ENCODE data around the gene C22orf31.
"Not testable (repeated sequence)": the region's sequence is repeated elsewhere in the genome, so short reads cannot be mapped to it uniquely, and the experiment has no call there.

The C22orf31 gene

DNA sequence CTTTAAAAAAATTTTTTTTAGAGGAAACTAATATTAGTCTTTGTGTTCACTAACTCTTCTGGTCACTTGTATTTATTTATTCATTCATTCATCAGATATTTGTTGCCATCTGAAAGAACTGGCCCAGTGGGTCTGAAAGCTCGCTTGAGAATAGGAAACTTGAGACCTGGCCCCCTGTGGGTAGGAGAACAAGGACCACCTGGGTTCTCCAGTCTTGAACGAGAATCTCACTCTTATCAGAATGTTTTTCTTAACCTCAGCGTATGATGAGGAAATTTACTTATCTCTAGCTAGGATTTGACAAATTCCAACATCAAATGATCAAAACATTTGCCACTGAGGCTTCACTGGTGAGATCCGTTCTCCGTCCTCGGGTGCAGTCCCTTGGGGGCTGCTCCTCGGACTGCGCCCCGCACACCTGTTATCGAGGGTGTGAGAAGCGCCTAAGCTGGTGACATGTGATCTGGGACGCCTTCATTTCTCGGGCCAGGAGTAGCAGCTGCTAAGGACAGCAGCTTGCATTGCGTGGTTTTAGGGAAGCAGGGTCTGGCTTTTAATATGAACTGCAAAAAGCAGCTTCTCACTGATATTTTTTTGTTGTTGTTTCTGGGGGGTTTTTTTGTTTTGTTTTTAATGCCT lies 6.3 kb downstream of the C22orf31 start:
- DNase-seq (ENCODE audit: low read depth in 2 of 2): no peak

DNA sequence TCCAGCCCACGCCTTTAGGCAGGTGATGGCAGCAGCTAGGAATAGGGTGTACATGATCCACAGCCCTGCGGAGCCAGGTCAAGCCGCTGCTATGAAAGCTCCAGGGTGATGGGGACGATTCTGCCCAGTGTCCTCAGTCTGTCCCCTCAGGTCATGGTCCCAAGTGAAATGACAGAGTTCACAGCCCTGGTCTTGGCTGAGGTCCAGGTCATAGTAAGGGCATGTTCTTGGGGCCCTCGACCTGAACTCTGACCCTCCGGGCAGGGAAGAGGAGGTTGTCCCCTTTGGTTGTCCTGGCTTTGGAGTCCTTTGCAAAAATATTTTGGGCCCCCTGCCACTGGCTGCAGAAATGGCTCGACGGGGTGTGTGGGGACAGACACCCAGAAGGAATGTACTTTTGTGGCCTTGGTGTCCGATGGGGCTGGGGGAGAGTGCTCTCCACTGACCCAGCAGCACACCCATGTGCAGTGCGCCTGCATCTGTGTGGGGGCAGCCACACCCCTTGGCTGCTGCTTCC lies 7.3 kb downstream of the C22orf31 start:
- DNase-seq (ENCODE audit: low read depth in 2 of 2): no peak

DNA sequence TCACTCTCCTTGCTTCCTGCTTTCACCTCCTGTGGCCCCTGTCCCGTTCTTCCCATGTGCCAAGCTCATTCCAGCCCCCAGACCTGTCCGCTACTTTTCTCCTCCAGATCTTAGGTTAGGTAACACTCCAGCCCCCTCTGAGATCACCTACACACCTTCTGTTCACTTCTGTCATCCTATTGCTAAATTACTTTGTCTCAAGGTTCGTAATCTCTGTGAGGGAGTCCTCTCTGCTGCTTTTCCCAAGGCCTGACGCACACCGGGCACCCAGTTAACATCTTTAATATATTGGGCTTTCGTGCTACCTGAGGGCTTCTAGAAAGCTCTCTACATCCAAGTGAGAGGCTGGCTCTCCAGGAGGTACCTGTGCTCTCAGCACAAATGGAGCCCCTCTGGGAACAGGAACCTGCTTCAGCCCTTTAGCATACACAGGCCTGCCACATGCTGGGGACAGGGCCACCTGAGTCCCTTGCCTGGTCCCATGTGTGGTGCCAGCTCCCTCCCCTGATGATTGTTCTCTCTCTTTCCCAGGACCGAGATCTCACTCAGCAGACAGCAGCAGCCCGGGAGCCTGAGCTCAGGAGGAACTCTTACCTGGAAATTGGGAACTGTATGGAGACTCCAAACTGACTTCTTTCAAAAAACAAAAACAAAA lies 8.5 kb downstream of the C22orf31 start:
- DNase-seq (ENCODE audit: low read depth in 2 of 2): no peak

DNA sequence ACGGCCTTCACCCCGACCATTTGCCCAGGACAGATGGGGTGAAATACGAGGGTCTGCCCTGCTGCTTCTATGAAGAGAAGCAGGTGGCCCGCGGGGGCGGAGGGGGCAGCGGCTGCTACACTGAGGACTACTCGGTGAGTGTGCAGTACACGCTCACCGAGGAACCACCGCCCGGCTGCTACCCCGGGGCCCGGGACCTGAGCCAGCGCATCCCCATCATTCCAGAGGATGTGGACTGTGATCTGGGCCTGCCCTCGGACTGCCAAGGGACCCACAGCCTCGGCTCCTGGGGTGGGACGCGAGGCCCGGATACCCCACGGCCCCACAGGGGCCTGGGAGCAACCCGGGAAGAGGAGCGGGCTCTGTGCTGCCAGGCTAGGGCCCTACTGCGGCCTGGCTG lies 11.2 kb downstream of the C22orf31 start:
- no peak for DNase-seq (ENCODE audit: low read depth in 2 of 2)

DNA sequence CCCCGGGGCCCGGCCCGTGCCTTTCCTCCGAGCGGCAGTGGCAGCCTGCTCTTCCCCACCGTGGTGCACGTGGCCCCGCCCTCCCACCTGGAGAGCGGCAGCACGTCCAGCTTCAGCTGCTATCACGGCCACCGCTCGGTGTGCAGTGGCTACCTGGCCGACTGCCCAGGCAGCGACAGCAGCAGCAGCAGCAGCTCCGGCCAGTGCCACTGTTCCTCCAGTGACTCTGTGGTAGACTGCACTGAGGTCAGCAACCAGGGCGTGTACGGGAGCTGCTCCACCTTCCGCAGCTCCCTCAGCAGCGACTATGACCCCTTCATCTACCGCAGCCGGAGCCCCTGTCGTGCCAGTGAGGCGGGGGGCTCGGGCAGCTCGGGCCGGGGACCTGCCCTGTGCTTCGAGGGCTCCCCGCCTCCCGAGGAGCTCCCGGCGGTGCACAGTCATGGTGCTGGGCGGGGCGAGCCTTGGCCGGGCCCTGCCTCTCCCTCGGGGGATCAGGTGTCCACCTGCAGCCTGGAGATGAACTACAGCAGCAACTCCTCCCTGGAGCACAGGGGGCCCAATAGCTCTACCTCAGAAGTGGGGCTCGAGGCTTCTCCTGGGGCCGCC lies 11.9 kb downstream of the C22orf31 start:
- DNase-seq (ENCODE audit: low read depth in 2 of 2): no peak

DNA sequence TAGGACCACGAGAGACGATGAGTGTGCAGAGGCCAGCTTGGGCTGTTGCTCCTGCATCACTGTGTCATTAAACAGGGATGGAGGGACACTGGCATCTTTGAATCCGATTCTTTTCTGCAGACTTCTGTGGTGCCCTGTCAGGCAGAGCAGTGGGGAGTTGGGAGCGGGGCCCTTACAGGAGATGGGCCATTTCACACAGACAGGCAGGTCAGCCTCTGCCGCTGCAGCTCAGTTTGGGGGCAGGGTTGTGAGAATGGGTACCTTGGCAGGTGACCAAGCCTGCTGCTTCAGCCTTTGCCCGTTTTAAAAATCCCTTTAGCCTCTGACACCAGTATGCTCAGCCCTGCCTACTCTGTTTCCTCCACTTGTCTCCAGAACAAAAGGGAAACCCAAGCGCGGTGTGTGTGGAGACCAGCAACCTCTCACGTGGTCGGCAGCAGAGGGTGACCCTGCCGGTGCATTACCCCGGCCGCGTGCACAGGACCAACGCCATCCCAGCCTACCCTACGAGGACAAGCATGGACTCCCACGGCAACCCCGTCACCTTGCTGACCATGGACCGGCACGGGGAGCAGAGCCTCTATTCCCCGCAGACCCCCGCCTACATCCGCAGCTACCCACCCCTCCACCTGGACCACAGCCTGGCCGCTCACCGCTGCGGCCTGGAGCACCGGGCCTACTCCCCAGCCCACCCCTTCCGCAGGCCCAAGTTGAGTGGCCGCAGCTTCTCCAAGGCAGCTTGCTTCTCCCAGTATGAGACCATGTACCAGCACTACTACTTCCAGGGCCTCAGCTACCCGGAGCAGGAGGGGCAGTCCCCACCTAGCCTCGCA lies 12.6 kb downstream of the C22orf31 start:
- DNase-seq (ENCODE audit: low read depth in 2 of 2): no peak

DNA sequence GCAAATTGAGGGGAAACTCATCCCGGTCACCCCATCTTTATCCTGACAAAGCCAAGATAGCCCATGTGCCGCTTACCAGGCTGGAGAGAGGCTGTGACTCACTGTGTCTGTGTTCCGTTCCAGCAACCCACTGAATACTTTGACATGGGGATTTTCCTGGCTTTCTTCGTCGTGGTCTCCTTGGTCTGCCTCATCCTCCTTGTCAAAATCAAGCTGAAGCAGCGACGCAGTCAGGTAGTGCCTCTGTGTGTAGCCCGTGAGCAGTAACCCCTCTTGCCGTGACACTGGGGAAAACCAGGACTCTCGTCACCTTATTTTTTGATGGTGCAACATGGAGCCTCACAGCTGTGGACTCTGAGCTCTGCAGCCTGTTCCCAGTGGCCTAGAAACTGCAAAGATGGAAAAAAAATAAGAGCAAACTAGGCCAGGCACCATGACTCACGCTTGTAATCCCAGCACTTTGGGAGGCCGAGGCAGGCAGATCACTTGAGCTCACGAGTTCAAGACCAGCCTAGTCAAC lies 16.9 kb downstream of the C22orf31 start:
- no peak for DNase-seq (ENCODE audit: low read depth in 2 of 2)

DNA sequence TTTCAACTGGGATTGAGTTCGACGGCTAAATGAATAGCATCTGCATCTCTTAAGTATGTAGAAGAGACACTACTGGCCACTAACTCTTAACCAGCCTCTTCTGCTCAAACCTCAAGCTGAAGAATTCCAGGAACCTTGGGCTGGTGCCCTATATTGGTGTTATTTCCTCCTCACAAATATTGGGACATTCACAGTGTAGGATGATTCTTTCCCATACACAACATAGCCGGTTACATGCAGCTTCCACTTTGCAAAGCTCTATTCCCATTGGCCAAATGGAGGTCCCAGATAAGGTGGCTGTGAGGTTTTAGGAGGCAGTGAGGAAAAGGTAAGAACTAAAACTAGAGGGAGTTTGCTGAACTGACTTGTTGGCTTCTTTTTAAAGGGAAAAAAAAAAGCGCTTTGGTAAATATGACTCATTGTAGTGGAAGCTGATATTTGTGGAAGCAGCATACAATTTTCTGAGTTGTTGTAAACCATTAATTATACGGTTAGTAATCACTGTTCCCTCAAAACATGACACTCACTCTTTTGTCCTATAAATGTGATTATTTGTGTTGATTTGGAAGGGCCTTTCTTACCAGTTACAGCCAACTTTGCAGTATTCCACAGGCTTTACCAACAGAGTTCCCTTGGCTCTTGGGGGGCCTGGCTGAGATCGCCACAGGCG lies 17.6 kb downstream of the C22orf31 start:
- no peak for DNase-seq (ENCODE audit: low read depth in 2 of 2)

DNA sequence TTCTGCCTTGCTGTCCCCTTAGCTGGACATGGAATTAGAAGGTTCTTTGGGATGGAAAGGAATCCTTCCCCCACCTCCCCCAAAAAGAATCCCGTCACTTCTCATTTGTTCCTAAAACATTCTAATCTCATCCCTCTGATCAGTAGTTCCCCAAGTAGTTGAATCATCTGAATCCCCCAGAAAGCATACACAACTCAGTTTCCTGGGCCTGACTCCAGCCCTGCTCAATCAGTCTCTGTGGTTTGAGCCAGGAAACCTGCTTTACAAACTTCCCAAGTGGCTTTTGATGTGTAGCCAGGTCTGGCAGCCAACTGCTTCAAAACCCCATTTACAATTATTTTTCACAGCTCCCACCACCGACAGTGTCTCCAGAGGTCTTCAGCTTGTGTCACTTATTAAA lies 20.2 kb downstream of the C22orf31 start:
- DNase-seq (ENCODE audit: low read depth in 2 of 2): no peak

DNA sequence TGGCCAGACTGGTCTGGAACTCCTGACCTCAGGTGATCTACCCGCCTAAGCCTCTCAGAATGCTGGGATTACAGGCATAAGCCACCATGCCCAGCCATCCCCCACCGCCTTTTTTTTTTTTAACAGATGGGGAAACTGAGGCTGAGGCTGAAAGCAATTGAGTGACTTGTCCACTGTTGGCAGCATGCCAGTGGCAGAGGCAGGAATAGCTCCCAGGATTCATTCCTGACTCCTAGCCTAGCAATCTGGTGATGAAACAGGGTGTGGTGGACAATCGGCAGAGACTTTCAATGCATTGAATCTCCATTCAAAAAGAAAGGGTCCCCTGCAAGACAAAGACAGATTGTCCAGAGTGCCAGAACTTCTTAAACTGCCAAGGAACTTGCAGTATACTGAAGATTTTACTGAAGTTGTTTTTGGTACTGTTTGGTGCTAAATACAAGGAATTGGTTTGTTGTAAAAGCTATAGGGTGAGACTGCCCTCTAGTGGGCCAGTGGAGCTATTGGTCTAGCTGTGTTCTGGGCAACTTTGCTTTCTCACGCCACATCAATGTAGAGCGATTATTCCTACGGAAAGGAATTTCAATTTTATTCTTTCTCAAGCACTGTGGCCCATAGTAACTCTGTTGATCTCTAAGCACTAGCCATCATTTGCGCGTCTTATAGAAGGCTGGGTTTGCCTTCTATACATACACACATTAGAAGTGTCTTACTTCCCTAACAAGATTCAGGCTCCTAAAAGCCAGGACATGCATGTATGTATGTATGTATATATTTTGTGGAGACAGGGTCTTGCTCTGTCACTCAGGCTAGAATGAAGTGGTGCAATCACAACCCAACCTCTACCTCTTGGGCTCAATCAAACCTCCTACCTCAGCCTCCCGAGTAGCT lies 21.0 kb downstream of the C22orf31 start:
- peak; percentile 43 to 46 for DNase-seq (ENCODE audit: low read depth in 2 of 2)

DNA sequence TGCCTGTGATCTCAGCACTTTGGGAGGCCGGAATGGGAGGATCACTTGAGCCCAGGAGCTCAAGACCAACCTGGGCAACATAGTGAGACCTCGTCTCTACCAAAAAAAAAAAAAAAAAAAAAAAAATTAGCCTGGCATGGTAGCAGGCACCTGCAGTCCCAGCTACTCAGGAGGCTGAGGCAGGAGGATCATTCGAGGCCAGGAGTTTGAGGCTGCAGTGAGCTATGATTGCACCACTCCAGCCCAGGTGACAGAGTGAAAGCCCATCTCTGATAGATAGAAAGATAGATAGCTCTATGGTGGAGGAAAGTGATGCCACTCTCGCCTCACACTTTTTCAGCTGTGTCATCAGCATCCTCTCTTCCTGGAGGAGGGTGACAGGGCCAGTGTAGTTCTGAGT lies 21.9 kb downstream of the C22orf31 start:
- not testable (repeated sequence) for DNase-seq (ENCODE audit: low read depth in 2 of 2)

DNA sequence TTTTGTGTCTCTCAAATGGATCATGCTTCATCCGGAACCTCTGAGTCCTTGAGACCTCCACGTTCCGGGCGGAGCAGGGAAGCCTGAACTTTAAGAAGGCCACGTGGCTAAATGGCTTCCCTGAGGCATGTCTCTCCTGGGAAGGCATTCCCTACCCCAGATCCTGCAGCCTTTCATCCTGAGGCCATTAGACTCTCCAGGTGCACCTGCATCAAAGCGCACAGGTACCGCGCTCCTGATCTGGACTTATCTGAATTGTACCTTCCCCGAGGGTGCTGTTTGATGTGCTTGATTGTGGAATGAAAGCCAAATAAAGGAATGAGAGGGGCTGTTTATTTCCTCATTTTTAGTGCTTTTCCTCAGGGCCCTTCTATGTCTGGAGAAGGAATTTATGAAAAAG lies 22.5 kb downstream of the C22orf31 start:
- DNase-seq (ENCODE audit: low read depth in 2 of 2): no peak

DNA sequence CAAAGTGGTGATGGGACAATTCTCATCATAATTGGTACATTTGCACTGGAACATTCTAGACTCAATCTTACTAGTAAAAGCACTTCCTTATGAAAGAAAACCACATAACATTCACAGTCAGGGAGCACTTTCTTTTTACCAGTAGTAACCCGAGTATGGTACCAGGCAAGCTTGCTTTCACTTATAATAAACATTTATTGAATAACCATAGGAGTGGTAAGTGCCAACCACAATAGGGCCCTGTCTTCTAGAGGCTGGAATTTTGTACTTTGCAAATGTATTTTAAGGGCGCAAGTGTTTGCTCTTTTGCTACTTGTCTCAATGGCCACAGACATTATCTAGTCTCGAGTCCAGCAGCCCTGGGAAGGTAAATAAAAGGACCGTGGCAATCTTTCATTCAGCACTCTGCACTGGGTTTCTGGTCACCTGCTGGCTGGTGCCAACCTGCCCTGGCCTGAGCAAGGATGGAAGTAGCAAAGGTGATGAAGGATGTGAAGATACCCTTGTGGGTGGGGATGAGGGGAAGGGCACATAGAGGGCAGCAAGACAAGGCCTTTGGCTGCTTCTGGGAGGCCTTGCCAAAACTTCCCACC lies 24.2 kb downstream of the C22orf31 start:
- no peak for DNase-seq (ENCODE audit: low read depth in 2 of 2)

DNA sequence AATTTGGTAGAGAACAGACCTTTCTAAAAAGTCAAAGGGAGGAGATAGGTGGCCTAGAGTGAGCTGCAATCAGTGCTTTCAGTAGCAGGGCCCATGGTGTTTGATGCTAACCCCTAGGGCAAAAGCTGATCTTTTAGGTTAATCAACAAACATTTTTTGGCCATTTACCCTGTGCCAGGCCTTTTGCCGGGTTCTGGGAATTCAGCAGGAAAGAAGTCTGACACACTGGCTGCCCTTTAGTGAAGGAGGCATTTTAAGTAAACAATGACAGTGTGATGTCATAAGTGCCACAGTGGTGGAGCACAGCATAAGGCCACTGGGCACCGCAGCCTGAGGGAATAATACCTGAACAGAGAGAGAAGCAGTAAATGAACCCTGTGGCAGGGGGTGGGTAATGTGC lies 29.0 kb downstream of the C22orf31 start:
- no peak for DNase-seq (ENCODE audit: low read depth in 2 of 2)

DNA sequence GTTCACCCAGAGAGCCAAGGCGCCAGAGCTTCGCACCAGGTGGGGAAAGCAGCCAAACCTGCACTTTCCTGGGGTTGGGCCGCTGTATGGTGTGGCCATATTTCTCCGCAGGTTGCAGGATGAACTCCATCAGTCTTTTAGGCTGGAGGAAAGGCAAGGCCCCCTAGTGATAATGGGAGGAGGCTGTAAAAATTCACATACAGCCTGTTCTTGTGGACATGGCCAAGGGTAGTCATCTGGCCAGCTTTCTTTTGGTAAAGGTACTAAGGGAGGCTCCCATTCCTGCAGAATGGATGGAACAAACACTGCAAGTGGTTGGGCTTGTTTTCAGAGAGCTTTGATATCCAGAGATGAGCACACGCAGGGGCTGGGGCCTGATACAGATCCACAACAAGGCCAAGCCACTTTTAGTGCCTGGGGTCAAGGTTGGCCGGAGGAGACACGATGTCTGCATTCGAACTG lies 29.6 kb downstream of the C22orf31 start:
- no peak for DNase-seq (ENCODE audit: low read depth in 2 of 2)

DNA sequence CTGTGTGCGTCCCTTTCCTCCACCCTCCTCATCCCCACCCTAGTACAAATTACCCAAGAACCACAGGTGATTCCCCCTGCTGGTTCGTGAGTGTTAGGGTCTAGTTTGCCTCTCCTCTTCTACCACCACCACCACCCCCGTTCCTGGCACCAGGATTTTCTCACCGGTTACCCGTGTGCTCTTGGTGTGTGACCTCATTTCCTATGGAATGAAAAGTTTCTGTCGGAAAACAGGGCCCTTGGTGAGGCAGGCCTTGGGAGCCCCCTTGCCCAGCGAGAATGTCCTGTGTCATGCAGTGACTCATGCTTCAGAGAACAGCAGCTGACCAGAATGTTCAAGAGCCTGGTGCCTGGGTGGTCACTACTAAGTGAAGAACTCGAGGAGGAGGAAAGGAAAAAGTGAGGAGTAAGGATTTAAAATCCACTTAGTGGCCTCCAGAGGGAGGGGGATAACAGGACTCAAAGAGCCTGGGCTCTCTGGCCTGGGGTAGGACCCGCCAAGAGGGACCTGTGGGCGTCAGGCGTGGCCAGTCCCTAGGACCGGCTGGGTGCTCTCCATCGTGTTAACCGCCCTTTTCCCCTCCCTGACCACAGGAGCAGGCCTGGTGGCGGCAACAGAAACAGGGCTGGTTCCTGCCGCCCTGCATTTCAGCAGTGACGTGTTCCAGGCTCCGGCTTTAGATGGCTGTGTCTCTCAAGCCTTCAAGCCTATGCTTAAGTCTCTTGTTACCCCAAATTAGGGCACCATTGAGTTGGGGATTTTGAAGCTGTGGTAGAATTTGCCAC lies 30.2 kb downstream of the C22orf31 start:
- no peak for DNase-seq (ENCODE audit: low read depth in 2 of 2)

DNA sequence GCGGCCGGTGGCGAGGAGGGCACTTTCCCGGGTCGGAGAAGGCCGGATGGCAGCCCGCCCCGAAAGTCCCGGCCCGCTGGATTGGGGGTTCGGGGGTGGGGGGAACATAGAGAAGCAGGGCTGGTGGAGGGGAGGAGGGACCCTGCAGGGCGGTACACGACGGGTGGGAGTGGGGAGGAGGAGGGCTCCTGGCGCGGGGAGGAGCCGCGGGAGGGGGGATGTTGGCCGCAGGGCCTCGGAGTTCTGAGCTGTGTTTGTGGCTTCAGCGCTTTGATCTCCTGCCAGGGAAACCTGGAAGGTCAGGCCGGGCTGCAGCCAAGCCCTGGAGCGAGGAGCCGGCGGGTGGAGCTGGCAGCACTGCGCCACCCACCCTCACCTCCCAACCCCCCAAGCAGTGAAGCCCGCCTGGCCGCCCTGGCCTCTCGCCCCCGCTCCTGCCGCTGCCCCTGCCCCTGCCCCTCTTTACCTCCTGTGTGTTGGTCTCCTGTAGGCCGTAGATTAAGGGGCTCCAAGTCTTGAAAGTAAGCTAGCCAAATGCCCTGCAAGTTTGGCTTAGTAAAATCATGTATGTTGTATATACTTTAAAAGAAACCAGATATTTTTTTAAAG lies 30.9 kb downstream of the C22orf31 start:
- no peak for DNase-seq (ENCODE audit: low read depth in 2 of 2)

DNA sequence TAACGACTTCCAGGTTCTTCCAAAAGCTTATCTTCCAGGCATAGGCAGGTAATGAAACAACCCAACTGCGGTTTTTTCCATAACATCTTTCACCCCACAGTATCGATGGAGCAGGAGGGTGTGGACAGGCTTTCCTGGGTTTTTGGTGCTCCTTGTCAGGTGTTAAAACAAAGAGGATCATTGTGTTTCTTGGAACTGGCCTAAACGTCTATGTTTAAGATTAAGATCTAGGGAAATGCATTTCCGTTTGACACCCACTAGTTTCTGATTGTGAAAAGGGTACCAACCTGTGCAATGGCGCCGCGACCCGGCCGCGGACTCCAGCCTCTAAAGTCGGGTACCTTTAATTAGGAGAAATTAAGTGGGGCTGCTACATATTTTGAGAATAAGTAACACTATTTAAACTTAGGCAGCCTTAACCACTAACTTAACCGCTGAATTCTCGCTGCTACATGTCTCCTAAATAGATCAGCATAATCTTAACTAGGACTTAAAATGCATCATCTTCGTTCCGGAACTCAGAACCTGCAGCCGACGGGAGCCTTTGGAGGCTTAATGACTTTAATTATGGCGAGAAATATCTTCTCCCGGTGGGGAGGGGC lies 31.5 kb downstream of the C22orf31 start:
- DNase-seq (ENCODE audit: low read depth in 2 of 2): no peak
